HepG2 (cell line): ENCODE measurements around the gene TGFBI. TPM values are rescaled to one million over a fixed set of nuclear protein-coding genes. Genes with fewer than 3 reads are reported as not detected.

Experiments used
- polyA plus RNA-seq, 8 experiments: library from polyadenylated mRNA; depleted of rRNA in 3 of 8; stranded (reverse) in 7 of 8; unstranded in 1 of 8; fragments of >200 nt; fragmentation: Illumina TruSeq in 4 of 8; extraction: Trizol in 4 of 8; gene quantifications; 2 replicates each; pipeline versions ENCODE4 v1.2.1 to v1.2.3, GENCODE V29; 2011 to 2016; ENCODE audit warnings: low read depth in 4 of 8, missing spikeins in 1 of 8, mixed read lengths in 1 of 8; ENCODE audit not compliant: insufficient read depth in 1 of 8
- small RNA-seq, 3 experiments: library from RNA; depleted of rRNA; stranded (forward); fragments of <200 nt; gene quantifications; one replicate each; pipeline ENCODE3, GENCODE V24; 2012; ENCODE audit warnings: low read depth in 2 of 3, low replicate concordance in 1 of 3; ENCODE audit not compliant: insufficient read length in 3 of 3, insufficient read depth in 2 of 3
- total RNA-seq, 5 experiments: library from RNA; depleted of rRNA; stranded (reverse); fragments of >200 nt; fragmentation: Illumina TruSeq; extraction: Trizol; gene quantifications; 2 replicates each; pipeline ENCODE4 v1.2.3, GENCODE V29; 2016; ENCODE audit warnings: low read depth in 1 of 5

The TGFBI gene
- total and polyA plus RNA-seq, 2 of the 13 experiments (the other 11 are each of a cell fraction or from before 2014, with no cell fraction given): 275 to 457 TPM

Small RNA genes within 50 kb of the gene (small RNA-seq; reads per million reads assigned to genes)
- 0 reads per million in 3 experiments for gene VTRNA2-1

Other genes starting within 250 kb of the TGFBI start
- 4.0 and 4.5 TPM in 2 replicates for gene SLC25A48, start 194.3 kb upstream of the TGFBI start, total RNA-seq (2016; rRNA removed; fragmentation: Illumina TruSeq; extraction: Trizol)
- 0.17 and 1.0 TPM in 2 replicates for gene SLC25A48, start 194.3 kb upstream of the TGFBI start, polyA plus RNA-seq (2011; rRNA removed)
- not detected in 2 replicates for gene IL9, start 133.1 kb upstream of the TGFBI start, total RNA-seq (2016; rRNA removed; fragmentation: Illumina TruSeq; extraction: Trizol)
- gene IL9, start 133.1 kb upstream of the TGFBI start, polyA plus RNA-seq (2011; rRNA removed): not detected in 2 replicates
- gene LECT2, start 74.0 kb upstream of the TGFBI start, total RNA-seq (2016; rRNA removed; fragmentation: Illumina TruSeq; extraction: Trizol): not detected in 2 replicates
- not detected in 2 replicates for gene LECT2, start 74.0 kb upstream of the TGFBI start, polyA plus RNA-seq (2011; rRNA removed)
- gene SMAD5, start 103.9 kb downstream of the TGFBI start, total RNA-seq (2016; rRNA removed; fragmentation: Illumina TruSeq; extraction: Trizol): 48.5 and 81.0 TPM in 2 replicates
- gene SMAD5, start 103.9 kb downstream of the TGFBI start, polyA plus RNA-seq (2011; rRNA removed): 27.2 and 30.0 TPM in 2 replicates
- gene SMIM32, start 164.2 kb downstream of the TGFBI start, total RNA-seq (2016; rRNA removed; fragmentation: Illumina TruSeq; extraction: Trizol): 0.20 TPM in 1 of 2 replicates, not detected in the other
- gene SMIM32, start 164.2 kb downstream of the TGFBI start, polyA plus RNA-seq (2011; rRNA removed): 0.05 and 0.15 TPM in 2 replicates